Activated CD8-positive, alpha-beta memory T cell treated with anti-CD3 and anti-CD28 coated beads, Interleukin-2, amount 50 U/mL, for 24 hours (primary cell): ENCODE measurements around the gene USP53.
"Not testable (repeated sequence)": the region's sequence is repeated elsewhere in the genome, so short reads cannot be mapped to it uniquely, and the experiment has no call there.

Experiments used
- DNase-seq: peaks from one replicate; pipeline ENCODE4 v3.0.0-alpha.2; 2020; ENCODE audit errors: extremely low read depth

USP53 gene

DNA sequence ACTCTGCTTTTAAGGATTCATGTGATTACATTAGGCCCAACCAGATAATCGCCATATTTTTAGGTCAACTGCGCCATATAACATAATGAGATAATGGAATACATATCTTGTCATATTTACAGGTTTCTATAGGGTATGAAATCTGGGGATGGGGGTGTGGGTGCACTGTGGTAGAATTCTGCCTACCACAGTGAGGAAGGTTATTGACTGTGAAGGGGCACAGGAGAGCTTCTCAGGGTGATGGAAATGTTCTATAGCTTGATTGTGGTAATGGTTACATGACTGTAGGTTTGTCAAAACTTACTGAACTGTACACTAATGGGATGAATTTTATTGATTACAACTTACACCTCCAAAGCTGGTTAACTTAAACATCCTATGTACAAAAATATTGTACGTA is 15.9 kb downstream of the USP53 start:
- no peak for DNase-seq

DNA sequence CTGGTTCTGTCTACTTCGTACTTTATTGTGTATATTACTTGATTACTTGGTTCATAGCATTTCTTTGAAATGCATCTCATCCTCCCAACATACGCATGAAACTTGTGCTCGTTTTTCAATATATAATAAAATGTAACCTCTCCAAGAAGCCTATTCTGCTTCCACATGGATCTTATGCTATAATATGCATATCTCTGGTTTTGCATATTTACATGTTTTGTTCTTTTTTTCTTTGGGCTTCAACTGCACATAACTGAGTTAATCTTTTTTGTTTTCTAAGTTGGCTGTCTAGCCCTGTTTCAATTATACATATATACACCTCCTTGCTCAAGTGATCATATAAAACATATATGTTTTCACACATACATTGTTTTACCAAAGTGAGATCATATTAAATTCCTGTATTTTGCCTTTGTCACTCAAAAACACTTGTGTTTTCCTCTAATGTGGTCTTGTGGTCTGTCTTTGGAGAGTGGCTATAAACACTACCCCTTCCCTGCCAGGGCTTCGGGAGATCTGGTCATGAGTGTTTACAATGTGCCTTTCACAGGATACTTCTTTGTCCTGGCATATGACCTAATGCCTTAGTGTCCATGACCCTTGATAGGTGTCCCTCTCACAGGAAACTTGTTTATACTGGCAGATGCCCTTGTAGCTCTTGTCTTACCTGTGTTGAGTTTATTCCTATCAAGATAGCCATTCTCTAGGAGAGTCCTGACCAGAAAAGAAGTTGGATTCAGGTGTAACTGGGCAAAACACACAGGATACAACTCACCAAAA is 17.6 kb downstream of the USP53 start:
- no peak for DNase-seq

DNA sequence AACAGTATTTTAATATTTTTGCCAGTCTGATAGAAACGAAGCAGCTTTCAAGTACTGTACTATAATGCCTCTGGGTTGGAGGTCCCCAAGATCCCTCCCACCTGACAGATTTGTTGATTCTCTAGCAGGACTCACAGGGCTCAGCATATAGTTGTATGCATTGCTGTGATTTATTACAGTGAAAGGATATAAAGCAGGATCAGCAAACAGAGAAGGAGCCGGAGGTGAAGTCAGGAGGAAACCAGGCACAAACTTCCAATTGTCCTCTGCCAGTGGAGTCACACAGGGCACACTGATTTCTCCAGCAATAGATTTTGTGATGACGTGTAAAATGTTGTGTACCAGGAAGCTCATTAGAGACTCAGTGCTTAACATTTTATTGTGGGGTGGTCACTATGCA is 19.0 kb downstream of the USP53 start:
- DNase-seq: no peak

DNA sequence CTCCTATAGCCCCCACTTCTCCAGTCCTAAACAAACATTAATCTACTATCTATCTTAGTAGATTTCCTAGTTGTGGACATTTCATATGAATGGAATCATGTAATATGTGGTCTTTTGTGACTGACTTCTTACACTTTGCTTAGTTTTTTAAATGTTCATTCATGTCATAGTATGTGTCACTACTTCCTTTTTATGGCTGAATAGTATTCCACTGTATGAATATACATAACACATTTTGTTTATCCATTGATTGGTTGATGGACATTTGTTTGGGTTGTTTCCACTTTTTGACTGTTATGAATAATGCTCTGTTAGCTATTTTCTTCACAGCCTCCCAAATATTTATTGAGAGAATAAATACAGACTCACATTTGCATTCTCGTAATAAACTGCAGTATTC is 19.8 kb downstream of the USP53 start:
- no peak for DNase-seq

DNA sequence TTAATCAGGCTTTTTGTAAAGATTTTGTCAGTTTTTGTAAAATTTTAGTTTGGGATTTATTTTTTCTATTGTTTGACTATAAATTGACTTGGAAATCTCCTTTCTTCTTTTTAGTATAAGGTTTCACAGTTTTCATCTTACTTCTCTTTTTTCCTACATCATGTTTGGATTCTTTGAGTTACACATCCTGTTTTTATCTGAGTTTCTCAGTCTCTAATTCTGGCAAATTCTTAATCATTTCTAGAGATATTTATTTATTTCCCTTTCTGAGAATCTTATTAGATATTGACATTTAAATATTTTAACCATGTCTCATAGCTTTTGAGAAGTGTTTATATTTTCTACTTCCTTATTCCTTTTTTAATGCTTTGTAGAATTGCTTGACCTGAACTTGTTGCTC is 20.7 kb downstream of the USP53 start:
- DNase-seq: no peak

DNA sequence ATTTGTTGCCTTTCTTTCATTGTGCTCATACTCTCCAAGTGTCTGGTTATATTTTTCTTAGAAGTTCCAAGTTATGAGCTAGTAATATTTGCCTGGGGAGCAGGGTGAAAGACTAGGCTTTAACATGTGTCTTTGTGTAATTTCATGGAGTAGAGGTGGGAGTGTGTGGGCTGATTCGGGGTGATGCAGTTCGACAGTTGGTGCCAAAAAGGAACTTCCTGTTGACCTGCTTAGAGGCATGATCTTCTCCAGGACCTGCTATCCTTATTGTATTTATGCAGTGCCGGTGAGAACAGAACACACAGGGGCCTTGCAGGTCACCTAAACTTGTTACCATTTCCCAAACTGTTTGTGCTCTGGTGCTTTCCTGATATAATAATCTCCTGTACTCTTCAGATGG is 21.2 kb downstream of the USP53 start:
- DNase-seq: no peak

DNA sequence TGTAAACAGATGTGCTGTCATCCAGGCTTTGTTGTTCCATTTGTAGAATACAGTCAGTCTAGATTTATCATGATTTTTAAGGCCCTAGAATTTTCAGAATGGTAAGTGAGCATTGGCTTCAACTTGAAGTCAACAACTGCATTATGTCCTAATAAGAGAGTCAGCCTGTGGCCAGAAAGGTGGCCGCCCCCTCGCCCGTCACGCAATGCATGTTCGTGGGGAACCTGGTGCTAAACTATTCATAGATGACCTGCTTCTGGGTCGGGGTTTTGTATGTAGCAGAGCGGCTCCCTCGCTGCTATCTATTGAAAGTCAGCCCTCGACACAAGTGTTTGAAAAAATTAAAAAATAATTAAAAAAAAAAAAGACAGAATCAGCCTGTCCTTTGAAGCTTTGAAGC is 24.7 kb downstream of the USP53 start:
- DNase-seq: no peak

DNA sequence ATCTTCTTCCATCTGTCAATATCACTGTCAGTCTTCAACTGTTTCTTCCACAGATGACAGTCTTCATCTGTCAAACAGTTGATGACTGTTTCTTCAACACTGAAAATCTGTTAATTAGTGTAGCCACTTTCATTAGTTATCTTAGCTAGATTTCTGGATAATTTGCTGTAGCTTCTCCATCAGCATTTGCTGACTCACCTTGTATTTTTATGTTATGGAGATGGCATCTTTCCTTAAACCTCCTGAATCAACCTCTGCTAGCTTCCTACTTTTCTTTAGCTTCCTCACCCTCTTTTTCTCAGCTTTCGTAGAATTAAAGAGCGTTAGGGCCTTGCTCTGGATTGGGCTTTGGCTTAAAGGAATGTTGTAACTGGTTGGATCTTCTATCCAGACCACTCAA is 25.1 kb downstream of the USP53 start:
- no peak for DNase-seq

DNA sequence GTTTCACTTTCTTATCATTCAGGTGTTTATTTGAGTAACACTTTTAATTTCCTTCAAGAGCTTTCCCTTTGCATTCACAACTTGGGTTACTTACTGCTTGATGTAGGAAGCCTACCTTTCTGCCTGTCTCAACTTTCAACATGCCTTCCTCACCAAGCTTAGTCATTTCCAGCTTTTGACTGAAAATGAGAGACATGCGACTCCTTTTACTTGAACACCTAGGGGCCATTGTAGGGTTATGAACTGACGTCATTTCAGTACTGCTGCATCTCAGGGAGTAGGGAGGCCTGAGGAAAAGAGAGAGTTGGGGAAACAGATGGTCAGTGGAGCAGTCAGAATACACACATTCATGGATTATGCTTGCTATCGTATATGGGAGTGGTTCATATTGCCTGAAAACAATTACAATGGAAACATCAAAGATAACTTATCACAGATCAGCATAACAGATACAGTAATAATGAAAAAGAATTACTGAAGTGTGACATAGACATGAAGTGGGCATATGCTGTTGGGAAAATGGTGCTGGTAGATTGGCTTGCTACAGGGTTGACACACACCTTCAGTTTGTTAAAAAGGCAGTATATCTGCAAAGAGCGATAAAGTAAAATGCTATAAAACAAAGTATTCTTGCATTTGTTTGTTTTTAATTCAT is 25.7 kb downstream of the USP53 start:
- no peak for DNase-seq

DNA sequence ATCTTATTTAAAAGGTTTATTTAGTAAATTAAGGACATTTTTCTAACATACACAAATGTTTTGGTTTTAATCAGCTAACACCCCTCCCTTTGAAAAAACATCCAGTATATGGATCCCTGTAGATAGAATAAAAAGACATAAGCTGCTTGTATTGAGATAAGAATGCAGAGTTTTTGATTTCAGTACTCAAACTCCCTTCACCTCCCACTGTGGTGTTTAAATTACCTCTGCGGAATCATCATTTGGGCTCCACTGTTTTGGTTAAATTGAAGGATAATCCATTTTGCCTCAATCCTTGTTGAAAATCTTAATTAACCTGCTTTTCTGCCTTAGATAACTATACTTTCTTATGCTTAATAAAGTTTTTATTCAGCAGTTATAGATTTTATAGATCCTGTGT is 27.6 kb downstream of the USP53 start:
- no peak for DNase-seq

DNA sequence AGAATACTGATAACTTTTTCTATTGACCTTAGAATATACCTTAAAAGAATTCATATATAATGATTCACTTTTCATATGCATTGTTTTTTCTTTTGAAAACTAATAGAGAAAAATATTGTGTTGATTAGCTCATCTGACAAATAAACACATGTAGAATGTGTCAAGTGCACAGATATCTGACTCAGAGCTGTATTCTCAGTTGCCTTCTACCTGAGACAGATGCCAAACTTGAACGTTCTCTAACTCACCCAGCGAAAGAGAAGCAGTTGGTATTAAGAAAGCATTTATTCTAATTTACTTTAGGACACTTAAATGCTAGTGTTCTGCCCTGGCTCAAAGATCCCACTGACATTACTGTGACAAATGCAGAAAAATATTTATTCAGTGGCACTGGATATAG is 28.1 kb downstream of the USP53 start:
- no peak for DNase-seq

DNA sequence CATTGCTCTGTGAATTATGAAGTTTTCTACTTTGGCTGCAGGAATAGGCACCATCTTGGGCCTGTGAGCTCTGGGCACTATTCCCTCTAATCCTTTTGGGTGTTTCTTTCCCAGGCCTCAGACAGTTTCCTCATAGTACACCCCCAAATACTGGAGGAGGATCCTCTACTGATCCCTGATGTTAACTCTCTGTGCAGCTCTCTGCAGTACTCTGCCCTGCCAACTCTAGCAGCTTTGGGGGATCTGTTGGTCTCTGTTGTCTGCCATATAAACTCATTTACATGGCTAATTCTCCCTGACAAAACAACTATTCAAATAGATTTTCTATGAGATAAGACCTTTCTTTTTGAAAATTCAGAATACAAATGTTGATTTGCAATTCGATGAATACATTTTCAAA is 29.9 kb downstream of the USP53 start:
- no peak for DNase-seq

DNA sequence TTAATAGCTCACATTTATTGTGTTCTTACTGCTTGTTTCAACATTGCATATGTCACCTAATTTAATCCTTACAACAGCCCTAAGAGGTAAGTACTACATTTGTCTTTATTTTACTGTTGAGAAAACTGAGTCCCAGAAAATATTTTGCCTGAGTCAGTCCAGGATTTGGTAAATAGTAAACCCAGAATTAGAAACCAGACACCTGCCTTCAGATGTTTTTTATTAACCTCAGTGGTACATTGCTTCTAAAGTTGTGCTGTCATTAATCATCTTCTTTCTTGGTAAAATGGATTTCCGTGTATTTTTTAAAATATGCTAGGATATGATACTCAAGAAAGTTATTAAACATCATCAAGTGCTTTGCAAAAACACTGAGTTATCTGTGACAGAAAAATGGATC is 31.4 kb downstream of the USP53 start:
- DNase-seq: no peak

DNA sequence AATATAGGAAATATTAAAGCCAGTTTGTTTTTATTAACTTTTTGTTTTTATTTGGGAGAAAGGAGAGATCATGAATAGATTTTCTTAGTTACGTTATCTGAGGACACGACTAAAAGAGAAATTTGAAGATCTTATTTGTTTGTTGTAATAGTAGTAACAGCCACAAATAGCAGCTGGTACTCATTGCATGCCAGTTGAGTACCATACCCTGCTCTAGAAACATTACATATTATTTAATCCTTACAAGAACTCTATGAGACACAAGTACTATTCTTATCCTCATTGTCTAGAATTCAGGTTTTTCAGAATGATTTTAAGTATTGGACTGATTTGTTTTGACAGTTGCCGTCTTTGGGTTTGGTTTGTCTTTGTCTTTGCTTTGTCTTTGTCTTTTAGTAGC is 31.8 kb downstream of the USP53 start:
- no peak for DNase-seq

DNA sequence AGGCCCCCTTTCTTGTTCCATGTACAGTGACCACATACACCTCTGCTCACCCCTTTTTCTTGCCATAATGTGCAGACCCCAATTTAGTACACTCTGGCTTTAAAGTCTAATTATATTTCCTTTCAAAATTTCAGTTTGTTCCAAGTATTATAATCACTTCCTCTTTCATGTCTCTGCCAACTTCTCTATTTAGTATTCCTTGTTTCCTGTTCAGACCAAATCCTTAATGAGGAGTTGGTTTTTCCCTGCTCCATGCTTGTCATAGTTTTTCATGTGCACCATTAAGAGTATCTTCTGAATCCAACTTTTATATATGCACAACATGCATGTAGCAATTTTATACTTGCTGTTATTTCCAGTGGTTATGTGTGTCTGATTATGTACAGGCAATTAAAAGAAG is 32.3 kb downstream of the USP53 start:
- no peak for DNase-seq

DNA sequence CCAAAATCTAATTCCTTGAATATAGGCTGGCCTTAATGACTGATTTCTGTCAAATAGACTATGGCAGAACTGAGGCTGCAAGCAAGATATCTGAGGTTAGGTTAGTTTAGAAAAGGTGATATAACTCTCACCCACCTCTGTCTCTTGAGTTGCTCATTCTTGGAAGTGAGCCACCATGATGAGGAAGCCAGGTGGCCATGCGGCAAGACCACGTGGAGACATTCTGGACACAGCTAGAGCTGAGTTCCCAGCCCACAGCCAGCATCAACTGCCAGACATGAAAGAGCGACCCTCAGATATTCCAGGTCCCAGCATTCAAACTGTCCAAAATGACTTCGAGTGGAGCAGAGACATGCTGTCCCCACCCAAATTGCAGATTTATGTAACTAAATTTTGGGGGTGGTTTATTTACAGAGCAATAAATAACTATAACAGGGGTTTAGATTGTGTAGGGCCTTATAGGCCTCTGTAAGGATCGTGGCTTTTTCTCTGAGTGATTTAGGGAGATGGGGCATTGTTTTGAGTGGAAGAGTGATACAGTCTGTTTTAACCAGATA is 33.7 kb downstream of the USP53 start:
- no peak for DNase-seq

DNA sequence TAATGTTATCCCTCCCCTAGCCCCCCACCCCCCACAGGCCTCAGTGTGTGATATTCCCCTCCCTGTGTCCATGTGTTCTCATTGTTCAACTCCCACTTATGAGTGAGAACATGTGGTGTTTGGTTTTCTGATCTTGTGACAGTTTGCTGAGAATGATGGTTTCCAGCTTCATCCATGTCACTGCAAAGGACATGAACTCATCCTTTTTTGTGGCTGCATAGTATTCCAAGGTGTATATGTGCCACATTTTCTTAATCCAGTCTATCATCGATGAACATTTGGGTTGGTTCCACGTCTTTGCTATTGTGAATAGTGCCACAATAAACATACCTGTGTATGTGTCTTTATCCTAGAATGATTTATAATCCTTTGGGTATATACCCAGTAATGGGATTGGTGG is 38.5 kb downstream of the USP53 start:
- DNase-seq: not testable (repeated sequence)

DNA sequence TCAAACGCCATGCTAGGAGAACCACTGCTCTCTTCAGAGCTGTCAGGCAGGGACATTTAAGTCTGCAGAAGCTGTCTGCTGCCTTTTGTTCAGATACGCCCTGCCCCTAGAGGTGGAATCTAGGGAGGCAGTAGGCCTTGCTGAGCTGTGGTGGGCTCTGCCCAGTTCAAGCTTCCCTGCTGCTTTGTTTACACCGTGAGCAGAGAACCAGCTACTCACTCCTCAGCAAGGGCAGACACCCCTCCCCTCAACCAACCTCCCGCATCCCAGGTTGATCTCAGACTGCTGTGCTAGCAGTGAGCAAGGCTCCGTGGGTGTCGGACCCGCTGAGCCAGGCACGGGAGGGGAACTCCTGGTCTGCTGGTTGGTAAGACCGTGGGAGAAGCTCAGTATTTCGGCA is 42.7 kb downstream of the USP53 start:
- DNase-seq: not testable (repeated sequence)

DNA sequence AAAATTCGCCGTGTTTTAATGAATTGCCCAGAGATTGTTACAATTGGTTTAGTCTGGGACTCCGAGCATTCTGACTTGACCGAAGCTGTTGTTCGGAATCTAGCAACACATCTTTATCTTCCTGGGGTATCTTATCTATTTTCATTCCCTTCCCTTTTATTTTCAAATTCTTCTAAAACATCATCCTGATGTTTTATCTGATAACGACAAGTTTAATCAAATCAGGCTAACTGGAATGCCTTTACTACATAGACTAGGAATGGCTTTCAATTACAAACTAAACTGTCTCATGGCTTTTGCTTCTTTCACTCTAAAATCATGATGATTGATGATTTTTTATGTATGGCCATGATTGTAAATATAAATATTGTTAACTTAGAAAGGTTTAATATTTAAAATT is 48.0 kb downstream of the USP53 start:
- DNase-seq: no peak

DNA sequence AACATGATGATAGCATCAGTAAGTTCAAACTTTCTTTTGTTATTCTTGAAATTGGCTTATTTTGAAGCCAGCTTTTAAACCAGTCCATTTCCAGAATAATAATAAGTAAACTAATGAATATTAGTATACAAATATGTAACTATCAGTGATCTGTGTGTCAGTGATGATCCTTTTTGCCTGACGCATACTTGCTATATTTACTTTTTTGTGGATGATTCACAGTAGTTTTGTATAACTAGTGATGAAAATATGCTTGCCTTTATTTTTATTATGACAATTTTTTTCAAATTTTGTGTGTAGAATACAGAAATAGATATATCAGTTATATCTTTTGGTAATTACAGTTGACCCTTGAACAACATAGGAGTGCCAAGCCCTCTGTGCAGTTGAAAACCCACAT is 49.5 kb downstream of the USP53 start:
- no peak for DNase-seq

DNA sequence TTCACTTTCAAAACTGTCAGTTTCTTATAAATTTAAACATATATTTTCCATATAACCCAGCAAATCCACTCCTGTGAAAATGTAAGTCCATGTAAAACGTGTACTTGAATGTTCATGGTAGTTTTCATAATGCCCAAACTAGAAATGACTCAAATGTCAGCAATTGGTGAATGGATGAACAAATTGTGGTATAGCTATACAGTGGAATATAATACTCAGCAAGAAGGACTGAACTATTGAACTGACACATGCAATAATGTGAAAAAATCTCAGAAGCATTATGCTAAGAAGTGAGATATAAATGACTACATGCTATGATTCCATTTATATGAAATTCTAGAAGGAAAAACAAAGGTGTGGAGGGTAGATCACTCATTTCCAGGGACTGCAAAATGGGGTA is 52.2 kb downstream of the USP53 start:
- DNase-seq: no peak

DNA sequence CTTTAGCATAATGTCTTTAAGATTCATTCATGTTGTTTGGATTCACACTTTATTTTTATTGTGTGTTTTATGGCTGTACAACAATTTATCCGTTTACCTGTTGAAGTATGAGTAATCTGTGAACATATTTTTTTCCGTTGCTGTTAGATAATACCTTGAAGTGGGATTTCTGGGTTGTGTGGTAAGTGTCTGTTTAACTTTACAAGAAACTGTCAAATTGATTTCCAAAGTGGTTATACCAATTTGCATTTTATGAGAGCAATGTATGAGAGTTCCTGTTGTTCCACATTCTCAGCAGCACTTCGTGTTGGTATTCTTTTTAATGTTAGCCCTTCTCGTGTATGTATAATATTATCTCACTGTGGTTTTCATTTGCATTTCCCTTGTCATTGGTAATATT is 53.6 kb downstream of the USP53 start:
- no peak for DNase-seq

DNA sequence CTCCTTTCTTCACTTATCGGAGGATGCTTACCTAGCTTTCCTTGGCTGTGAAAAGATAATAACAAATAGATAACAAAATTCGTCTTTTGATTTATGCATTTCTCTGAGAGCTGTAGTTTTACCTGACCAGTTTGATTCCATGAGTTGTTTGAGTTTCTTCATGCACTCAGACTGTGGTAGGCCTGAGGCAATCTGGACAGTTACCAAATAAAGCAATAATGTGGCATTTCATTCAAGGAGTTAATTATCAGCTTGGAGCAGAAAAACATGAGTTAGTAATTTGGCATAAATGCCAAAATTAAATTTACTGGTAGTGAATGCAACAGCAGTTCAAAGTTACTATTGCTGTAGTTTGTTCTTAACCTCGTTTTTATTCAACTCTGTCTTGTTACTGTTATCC is 56.0 kb downstream of the USP53 start:
- DNase-seq: no peak
